LNCaP clone FGC (cell line): ENCODE results near the gene NIM1K.
"Not testable (repeated sequence)": the region's sequence is repeated elsewhere in the genome, so short reads cannot be mapped to it uniquely, and the experiment has no call there.

ENCODE experiments used
- DNase-seq: peaks from one replicate; pipeline ENCODE4 v3.0.0-alpha.2; 2011; ENCODE audit warnings: low read depth
- H3K4me3 ChIP-seq: 2 replicates; pipeline ENCODE4 v1.5.1; 2011; ENCODE audit warnings: mild to moderate bottlenecking, low read depth, low read length, control low read depth
- CTCF ChIP-seq: IDR thresholded peaks from 2 replicates; pipeline ENCODE4 v1.5.1; 2012; ENCODE audit warnings: mild to moderate bottlenecking; ENCODE audit not compliant: control insufficient read depth, insufficient read depth; ENCODE audit errors: extremely low read depth

NIM1K gene

GRCh38 chr5:43320846-43321245 is 128.8 kb downstream of the NIM1K start:
- H3K4me3 ChIP-seq = no peak overlapping the region
- no peak for TF ChIP-seq CTCF
- no peak for DNase-seq

GRCh38 chr5:43323488-43323887 is 131.5 kb downstream of the NIM1K start:
- H3K4me3 ChIP-seq, DNase-seq: not testable (repeated sequence)

GRCh38 chr5:43325624-43326023 is 133.6 kb downstream of the NIM1K start:
- not testable (repeated sequence) for DNase-seq, H3K4me3 ChIP-seq
